H7 (cell line): ENCODE measurements around the gene CHD5. TPM values are rescaled to one million over a fixed set of nuclear protein-coding genes. Genes with fewer than 3 reads are reported as not detected.
A peak's percentile ranks its signal among the peaks of the same experiment; 100 is the strongest.

Experiments used
- DNase-seq: peaks from one replicate; pipeline ENCODE4 v3.0.0; 2012
- H3K27me3 ChIP-seq: 2 replicates; pipeline ENCODE4 v1.6.0; 2011; ENCODE audit warnings: mild to moderate bottlenecking, low read length; ENCODE audit not compliant: control insufficient read depth, insufficient read depth
- H3K36me3 ChIP-seq: replicated peaks from 2 replicates; pipeline ENCODE4 v1.5.1; 2011; ENCODE audit warnings: low read length; ENCODE audit not compliant: control insufficient read depth, insufficient read depth
- H3K4me3 ChIP-seq: 2 replicates; pipeline ENCODE4 v1.5.1; 2011; ENCODE audit warnings: low read depth, mild to moderate bottlenecking, control low read depth, low read length, moderate library complexity; ENCODE audit not compliant: insufficient read depth
- total RNA-seq: library from RNA; depleted of rRNA; stranded (reverse); fragments of >200 nt; shearing (Covaris generic); gene quantifications from 2 replicates; pipeline ENCODE4 v1.2.3, GENCODE V29; 2014

The CHD5 gene
- total RNA-seq, 1 experiment from 2014 or later: 0.83 TPM

DNA sequence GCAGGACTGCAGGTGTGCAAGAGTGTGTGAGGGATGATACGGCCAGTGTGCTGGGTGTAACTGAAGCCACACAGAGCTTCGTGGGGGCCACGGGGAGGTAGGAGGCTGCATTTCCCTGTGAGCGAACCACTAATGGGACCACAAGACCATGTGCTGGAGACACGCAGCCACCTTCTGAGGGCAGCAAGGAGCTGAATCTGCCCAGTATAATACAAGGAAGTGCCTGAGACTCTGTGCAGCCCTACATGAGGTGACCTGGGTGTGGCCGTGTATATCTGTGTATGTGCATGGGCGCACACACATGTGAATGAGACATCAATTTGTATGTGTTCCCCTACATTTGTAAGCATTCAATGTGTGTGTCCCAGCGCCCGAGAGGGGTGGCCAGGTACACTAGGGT, 50.8 kb downstream of the CHD5 start:
- no peak for DNase-seq
- no peak overlapping the region for H3K4me3 ChIP-seq
- no peaks in the 10 kb centered on the region for H3K36me3 ChIP-seq
- H3K27me3 ChIP-seq: peaks cover 11% of the 10 kb centered on the region; the same call in 1 of the 2 replicates

GRCh38 chr1:6128276-6129081, 51.6 kb downstream of the CHD5 start:
- Histone ChIP-seq H3K27me3 (peaks cover 11% of the 10 kb centered on the region; the same call in 1 of the 2 replicates), H3K4me3 (peak overlapping the region; percentile 21; the same call in 1 of the 2 replicates), H3K36me3 (no peaks in the 10 kb centered on the region)
- no peak for DNase-seq

DNA sequence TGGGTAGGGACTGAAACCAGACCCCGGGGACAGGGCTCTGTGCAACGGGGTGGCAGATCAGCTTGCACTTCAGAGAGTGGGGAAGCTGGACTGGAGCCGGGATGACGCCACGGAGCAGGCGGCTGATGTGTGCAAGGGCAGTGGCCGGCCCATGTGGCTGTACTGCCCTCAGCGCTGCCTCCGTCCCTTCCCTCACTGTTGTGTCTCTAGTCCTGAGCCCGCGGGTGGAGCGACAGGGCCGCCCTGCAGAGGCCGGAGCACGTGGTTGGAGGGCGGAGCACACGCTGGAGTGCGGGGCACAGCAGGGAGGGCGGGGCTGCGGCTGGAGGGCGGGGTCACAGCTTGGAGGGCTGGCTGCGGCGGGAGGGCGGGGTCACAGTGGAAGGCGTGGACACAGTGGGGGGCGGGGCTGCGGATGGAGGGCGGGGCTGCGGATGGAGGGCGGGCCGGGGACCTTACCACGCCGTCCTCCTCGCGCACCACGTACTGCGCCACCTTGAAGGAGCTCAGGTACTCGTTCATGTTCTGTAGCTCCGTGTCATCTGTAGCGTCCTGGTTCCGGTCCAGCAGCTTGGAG, 52.4 kb downstream of the CHD5 start:
- Histone ChIP-seq H3K27me3 (peaks cover 11% of the 10 kb centered on the region; the same call in 1 of the 2 replicates), H3K36me3 (no peaks in the 10 kb centered on the region), H3K4me3 (peak overlapping the region; percentile 21; the same call in 1 of the 2 replicates)
- peak; percentile 99 for DNase-seq

DNA sequence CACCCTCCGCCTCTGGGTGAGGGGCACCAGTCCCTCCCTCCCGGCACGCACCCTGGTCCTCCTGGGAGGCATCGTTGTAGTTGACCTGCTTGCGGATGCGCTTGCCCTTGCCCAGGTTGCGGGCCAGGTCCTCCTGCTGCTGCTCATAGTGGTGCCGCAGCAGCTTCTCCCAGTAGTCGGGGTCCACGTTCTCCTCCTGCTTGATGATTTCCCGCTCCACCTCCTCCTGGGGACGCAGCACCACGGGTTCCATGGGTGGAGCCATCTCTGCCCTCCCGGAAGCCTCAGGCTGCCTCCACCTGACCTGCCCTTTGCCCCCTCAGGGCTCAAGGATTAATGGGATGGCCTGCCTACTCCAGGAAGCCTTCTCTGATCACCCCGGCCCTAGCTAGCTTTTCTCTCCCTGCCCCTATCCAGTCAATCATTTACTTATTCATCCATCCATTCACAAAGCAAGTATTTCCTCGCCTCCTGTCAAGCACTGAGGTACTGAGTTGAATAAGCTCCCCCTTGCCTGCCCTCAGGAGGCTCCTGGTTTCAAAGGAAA, 53.5 kb downstream of the CHD5 start:
- H3K36me3 ChIP-seq: no peaks in the 10 kb centered on the region
- DNase-seq: no peak
- H3K27me3 ChIP-seq: peaks cover 11% of the 10 kb centered on the region; the same call in 1 of the 2 replicates
- H3K4me3 ChIP-seq: no peak overlapping the region

DNA sequence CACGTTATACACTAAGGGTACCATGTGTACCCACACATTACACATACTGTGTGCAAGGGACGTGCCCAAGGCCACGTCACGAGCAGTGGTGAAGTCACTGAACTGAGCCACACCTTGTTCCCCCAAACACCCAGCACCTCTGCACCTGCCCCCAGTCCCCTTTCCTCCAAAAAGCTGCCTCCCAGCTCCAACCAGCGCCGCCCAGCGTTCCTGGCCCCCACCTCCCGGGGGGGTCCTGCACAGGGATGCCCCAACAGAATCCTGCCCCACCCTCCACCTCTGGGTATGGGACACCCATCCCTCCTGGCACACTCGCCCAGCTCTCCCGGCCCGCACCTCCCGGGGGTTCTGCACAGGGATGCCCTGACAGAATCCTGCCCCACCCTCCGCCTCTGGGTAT, 54.1 kb downstream of the CHD5 start:
- Histone ChIP-seq H3K27me3 (peaks cover 11% of the 10 kb centered on the region; the same call in 1 of the 2 replicates), H3K36me3 (no peaks in the 10 kb centered on the region), H3K4me3 (no peak overlapping the region)
- DNase-seq: no peak

GRCh38 chr1:6125366-6125765, 54.8 kb downstream of the CHD5 start:
- Histone ChIP-seq H3K4me3 (no peak overlapping the region), H3K36me3 (no peaks in the 10 kb centered on the region), H3K27me3 (peaks cover 11% of the 10 kb centered on the region; the same call in 1 of the 2 replicates)
- no peak for DNase-seq

DNA sequence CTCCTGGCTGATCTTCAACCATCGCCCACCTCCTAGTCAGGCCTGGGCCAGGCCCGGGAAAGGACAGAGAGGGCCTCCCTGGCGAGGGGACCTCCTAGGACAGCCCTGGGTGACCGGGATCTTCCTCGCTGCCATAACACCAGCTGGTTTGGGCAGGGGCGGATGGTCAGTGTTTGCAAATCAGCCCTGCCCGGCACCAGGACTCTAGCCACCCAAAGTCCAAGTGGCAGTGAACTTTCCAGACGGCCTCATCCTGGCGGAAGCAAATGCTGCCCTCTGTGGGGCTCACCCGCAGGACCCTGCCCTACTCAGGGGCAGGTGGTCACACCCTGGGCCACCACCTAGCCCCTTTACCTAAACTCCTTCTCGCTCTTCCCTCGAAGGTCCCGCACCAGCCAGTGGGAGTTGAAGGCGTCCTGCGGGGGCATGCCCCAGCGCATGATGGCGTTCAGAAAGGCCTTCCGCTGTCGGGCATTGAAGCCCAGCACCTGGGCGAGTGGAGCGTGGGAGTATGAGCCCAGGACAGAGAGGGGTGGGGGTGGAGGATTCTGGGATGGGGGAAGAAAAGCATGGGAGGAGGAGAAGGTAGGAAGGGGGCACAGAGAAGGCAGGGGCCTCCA, 55.3 kb downstream of the CHD5 start:
- Histone ChIP-seq H3K4me3 (no peak overlapping the region), H3K36me3 (no peaks in the 10 kb centered on the region), H3K27me3 (peaks cover 11% of the 10 kb centered on the region; the same call in 1 of the 2 replicates)
- DNase-seq: no peak

- H3K4me3 ChIP-seq: no peak overlapping the region
- peaks cover 11% of the 10 kb centered on the region; the same call in 1 of the 2 replicates for H3K27me3 ChIP-seq
- no peaks in the 10 kb centered on the region for H3K36me3 ChIP-seq
- DNase-seq: no peak
Observed at GRCh38 chr1:6124341-6124740, 55.8 kb downstream of the CHD5 start.

GRCh38 chr1:6123816-6124215, 56.3 kb downstream of the CHD5 start:
- H3K27me3 ChIP-seq: peaks cover 10% of the 10 kb centered on the region; the same call in 1 of the 2 replicates
- H3K4me3 ChIP-seq: no peak overlapping the region
- H3K36me3 ChIP-seq: no peaks in the 10 kb centered on the region
- no peak for DNase-seq

GRCh38 chr1:6123083-6123482, 57.0 kb downstream of the CHD5 start:
- DNase-seq: no peak
- peaks cover 4% of the 10 kb centered on the region; the same call in 1 of the 2 replicates for H3K27me3 ChIP-seq
- no peak overlapping the region for H3K4me3 ChIP-seq
- H3K36me3 ChIP-seq: no peaks in the 10 kb centered on the region

- peaks cover under 1% of the 10 kb centered on the region; the same call in 1 of the 2 replicates for H3K27me3 ChIP-seq
- DNase-seq: peak; percentile 48
- no peak overlapping the region for H3K4me3 ChIP-seq
- H3K36me3 ChIP-seq: no peaks in the 10 kb centered on the region
Observed at GRCh38 chr1:6121651-6122370, 58.3 kb downstream of the CHD5 start.

DNA sequence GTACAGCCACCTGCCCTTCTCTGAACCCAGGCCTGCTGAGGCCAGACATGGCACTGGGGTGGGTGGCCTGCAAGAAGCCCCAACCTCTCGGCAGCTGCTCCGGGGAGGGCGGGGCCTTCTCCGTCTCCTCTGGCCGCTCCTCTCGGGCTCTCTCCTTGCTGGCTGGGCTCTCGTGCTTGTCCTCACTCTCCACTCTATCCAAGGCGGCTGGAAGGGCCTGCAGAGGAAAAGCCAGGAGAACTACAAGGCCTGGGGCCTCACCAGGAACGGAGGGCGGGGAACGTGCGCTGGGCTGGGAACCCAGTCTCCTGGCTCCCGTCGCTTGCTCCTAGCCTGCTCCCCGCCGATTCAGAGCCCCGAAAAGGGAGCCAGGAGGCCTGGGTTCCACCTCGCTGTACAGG, 59.1 kb downstream of the CHD5 start:
- Histone ChIP-seq H3K27me3 (no peaks in the 10 kb centered on the region), H3K36me3 (no peaks in the 10 kb centered on the region), H3K4me3 (no peak overlapping the region)
- peak; percentile 59 for DNase-seq

- Histone ChIP-seq H3K36me3 (no peaks in the 10 kb centered on the region), H3K27me3 (no peaks in the 10 kb centered on the region), H3K4me3 (no peak overlapping the region)
- no peak for DNase-seq
Observed at GRCh38 chr1:6118415-6118814, 61.7 kb downstream of the CHD5 start.

GRCh38 chr1:6117624-6118023, 62.5 kb downstream of the CHD5 start:
- Histone ChIP-seq H3K36me3 (no peaks in the 10 kb centered on the region), H3K27me3 (no peaks in the 10 kb centered on the region), H3K4me3 (no peak overlapping the region)
- DNase-seq: no peak
